KMS-11 (cell line): ENCODE data around the gene PGR.

Source experiments
- H2AFZ ChIP-seq: fragments of 200-600 bp; sonication (generic); 2 replicates; pipeline ENCODE4 v1.6.1; 2016; ENCODE audit warnings: antibody characterized with exemption, mixed run types, low read depth
- H3K27ac ChIP-seq: fragments of 200-600 bp; sonication (generic); 2 replicates; pipeline ENCODE4 v1.6.1; 2016; ENCODE audit warnings: mild to moderate bottlenecking, mixed run types
- H3K27me3 ChIP-seq: fragments of 200-600 bp; sonication (generic); 2 replicates; pipeline ENCODE4 v1.6.1; 2017; ENCODE audit warnings: mild to moderate bottlenecking, low read depth, mixed run types, moderate library complexity; ENCODE audit not compliant: insufficient read depth
- H3K36me3 ChIP-seq: fragments of 200-600 bp; sonication (generic); 2 replicates; pipeline ENCODE4 v1.6.1; 2017; ENCODE audit warnings: mild to moderate bottlenecking, mixed run types; ENCODE audit not compliant: insufficient read depth
- H3K4me1 ChIP-seq: fragments of 200-600 bp; sonication (generic); 2 replicates; pipeline ENCODE4 v1.6.1; 2016; ENCODE audit warnings: mild to moderate bottlenecking, low read depth, mixed run types; ENCODE audit not compliant: poor library complexity, severe bottlenecking
- H3K4me2 ChIP-seq: fragments of 200-600 bp; sonication (generic); 2 replicates; pipeline ENCODE4 v1.7.0; 2016; ENCODE audit warnings: mild to moderate bottlenecking, mixed run types
- H3K4me3 ChIP-seq: fragments of 200-600 bp; sonication (generic); IDR thresholded peaks from 2 replicates; pipeline ENCODE4 v1.6.1; 2017; ENCODE audit warnings: low read depth, low read length, mixed read lengths; ENCODE audit not compliant: insufficient read depth
- H3K79me2 ChIP-seq: fragments of 200-600 bp; sonication (generic); 2 replicates; pipeline ENCODE4 v1.6.1; 2016; ENCODE audit warnings: low read depth, mixed run types; ENCODE audit not compliant: insufficient read depth
- H3K9ac ChIP-seq: fragments of 200-600 bp; sonication (generic); 2 replicates; pipeline ENCODE4 v1.6.1; 2016; ENCODE audit warnings: mild to moderate bottlenecking, mixed run types
- H4K20me1 ChIP-seq: fragments of 200-600 bp; sonication (generic); 2 replicates; pipeline ENCODE4 v1.6.1; 2016; ENCODE audit warnings: mild to moderate bottlenecking, mixed run types; ENCODE audit not compliant: insufficient read depth
- TF ChIP-seq, protein P1 (sequence below): fragments of 200-600 bp; sonication (generic); conservative IDR thresholded peaks from 2 replicates; pipeline ENCODE4 v1.6.1; 2017; ENCODE audit warnings: low read depth, mild to moderate bottlenecking, antibody characterized with exemption, low read length, moderate library complexity, mixed read lengths

PGR gene

GRCh38 chr11:101051677-101052076 is 77.9 kb downstream of the PGR start:
- H2AFZ ChIP-seq: no peak overlapping the region
- no peaks in the 10 kb centered on the region for H3K27me3 ChIP-seq
- H3K4me3 ChIP-seq: no peak overlapping the region
- no peak overlapping the region for H3K9ac ChIP-seq
- no peak overlapping the region for H3K27ac ChIP-seq
- no peaks in the 10 kb centered on the region for H4K20me1 ChIP-seq
- TF ChIP-seq, protein P1, sequence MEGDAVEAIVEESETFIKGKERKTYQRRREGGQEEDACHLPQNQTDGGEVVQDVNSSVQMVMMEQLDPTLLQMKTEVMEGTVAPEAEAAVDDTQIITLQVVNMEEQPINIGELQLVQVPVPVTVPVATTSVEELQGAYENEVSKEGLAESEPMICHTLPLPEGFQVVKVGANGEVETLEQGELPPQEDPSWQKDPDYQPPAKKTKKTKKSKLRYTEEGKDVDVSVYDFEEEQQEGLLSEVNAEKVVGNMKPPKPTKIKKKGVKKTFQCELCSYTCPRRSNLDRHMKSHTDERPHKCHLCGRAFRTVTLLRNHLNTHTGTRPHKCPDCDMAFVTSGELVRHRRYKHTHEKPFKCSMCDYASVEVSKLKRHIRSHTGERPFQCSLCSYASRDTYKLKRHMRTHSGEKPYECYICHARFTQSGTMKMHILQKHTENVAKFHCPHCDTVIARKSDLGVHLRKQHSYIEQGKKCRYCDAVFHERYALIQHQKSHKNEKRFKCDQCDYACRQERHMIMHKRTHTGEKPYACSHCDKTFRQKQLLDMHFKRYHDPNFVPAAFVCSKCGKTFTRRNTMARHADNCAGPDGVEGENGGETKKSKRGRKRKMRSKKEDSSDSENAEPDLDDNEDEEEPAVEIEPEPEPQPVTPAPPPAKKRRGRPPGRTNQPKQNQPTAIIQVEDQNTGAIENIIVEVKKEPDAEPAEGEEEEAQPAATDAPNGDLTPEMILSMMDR: no peak
- H3K36me3 ChIP-seq: no peaks in the 10 kb centered on the region
- H3K79me2 ChIP-seq: no peaks in the 10 kb centered on the region
- H3K4me1 ChIP-seq: no peaks in the 10 kb centered on the region
- H3K4me2 ChIP-seq: no peak overlapping the region

DNA sequence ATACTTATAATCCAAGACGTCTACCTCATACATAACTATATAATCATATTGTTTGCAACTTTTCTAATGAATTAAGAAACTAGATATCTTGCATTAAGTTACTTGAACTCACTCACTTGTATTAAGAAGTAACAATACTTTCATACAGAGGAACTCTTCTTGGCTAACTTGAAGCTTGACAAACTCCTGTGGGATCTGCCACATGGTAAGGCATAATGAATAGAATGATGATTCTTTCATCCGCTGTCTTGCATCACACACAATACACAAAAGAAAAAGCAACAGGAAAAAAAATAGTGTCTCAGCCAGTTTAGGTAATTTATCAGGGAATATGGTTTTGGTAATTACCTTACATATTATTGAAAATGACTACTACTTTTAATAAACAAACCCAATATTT is 79.8 kb downstream of the PGR start:
- Histone ChIP-seq H3K4me3 (no peak overlapping the region), H3K79me2 (no peaks in the 10 kb centered on the region), H3K27me3 (no peaks in the 10 kb centered on the region), H4K20me1 (no peaks in the 10 kb centered on the region), H3K4me1 (no peaks in the 10 kb centered on the region), H3K36me3 (no peaks in the 10 kb centered on the region), H3K27ac (no peak overlapping the region), H3K4me2 (no peak overlapping the region), H3K9ac (no peak overlapping the region), H2AFZ (no peak overlapping the region)
- TF ChIP-seq, protein P1: no peak

DNA sequence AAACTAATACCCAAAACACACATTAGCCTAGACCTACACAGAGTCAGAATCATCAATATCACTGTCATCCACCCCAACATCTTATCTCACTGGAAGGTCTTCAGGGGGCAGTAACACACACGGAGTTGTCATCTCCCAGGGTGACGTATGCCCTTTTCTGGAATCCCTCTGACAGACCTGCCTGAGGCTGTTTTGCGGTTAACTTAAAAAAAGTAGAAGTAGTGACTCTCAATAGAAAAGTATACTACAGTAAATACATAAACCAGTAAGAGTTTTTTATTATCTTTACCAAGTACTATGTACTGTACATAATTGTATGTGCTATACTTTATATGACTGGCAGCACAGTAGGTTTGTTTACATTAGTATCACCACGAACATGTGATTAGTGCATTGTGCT is 80.5 kb downstream of the PGR start:
- Histone ChIP-seq H3K4me3 (no peak overlapping the region), H3K4me1 (no peaks in the 10 kb centered on the region), H2AFZ (no peak overlapping the region), H3K9ac (no peak overlapping the region), H3K27me3 (no peaks in the 10 kb centered on the region), H3K27ac (no peak overlapping the region), H3K36me3 (no peaks in the 10 kb centered on the region), H4K20me1 (no peaks in the 10 kb centered on the region), H3K79me2 (no peaks in the 10 kb centered on the region), H3K4me2 (no peak overlapping the region)
- TF ChIP-seq, protein P1: no peak

GRCh38 chr11:101048479-101048878 is 81.1 kb downstream of the PGR start:
- H3K4me2 ChIP-seq: no peak overlapping the region
- no peaks in the 10 kb centered on the region for H3K4me1 ChIP-seq
- no peak overlapping the region for H3K4me3 ChIP-seq
- H3K9ac ChIP-seq: no peak overlapping the region
- no peaks in the 10 kb centered on the region for H3K79me2 ChIP-seq
- H4K20me1 ChIP-seq: no peaks in the 10 kb centered on the region
- H2AFZ ChIP-seq: no peak overlapping the region
- H3K27ac ChIP-seq: no peak overlapping the region
- H3K27me3 ChIP-seq: no peaks in the 10 kb centered on the region
- no peaks in the 10 kb centered on the region for H3K36me3 ChIP-seq
- TF ChIP-seq, protein P1: no peak
